ENCODE measurements around the gene SLC2A8. TPM values are rescaled to one million over a fixed set of nuclear protein-coding genes. Genes with fewer than 3 reads are reported as not detected.

Gene SLC2A8
- polyA plus RNA-seq, 1 donor (not counting 4 experiments of a cell fraction or from before 2014, with no cell fraction given), result 7.1 TPM

DNA sequence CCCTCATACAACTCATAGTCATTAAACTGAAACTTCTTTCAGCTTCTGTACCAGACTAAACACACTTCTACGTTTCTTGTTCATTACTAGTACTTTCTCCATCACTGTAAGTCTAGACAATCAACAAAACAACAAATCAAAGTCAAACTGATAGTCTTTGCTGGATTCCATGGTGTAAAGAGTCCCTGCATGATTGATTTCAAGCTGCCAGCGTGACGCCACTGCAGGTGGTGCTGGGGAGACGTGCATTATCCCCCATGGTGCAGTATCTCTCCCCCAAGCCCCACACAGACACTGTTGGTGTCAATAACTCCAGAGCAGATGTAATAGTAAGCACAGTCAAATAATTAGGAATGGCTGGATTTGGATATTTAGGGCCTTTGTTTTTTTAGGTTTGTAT is 10.7 kb upstream of the SLC2A8 start:
- FAIRE-seq (no peak), DNase-seq (ENCODE audit: low read depth, low spot score) (no peak)
- H2AFZ ChIP-seq (ENCODE audit: control insufficient read depth, low read length), result no peak overlapping the region
- H3K4me1 ChIP-seq (ENCODE audit: control insufficient read depth, extremely low read depth, insufficient read depth, low read length), result peaks cover 15% of the 10 kb centered on the region
- no peak overlapping the region for H3K27ac ChIP-seq (ENCODE audit: control insufficient read depth, insufficient read depth, low read length)
- H3K4me3 ChIP-seq (ENCODE audit: control insufficient read depth in 2 of 3, extremely low read depth in 1 of 3, insufficient read depth in 2 of 3, low read depth in 1 of 3, low read length in 3 of 3), result no peak overlapping the region
- H4K20me1 ChIP-seq (ENCODE audit: control insufficient read depth, extremely low read depth, insufficient read depth, low read length), result no peaks in the 10 kb centered on the region
- H3K4me2 ChIP-seq (ENCODE audit: control insufficient read depth, extremely low read depth, insufficient read depth, low read depth, low read length), result no peak overlapping the region
- dilution Hi-C loops (cut with MboI; ENCODE audit: extremely low pct_ligation_motif_present, low sequenced_read_pairs), result no loop called here
- no peaks in the 10 kb centered on the region for H3K79me2 ChIP-seq (ENCODE audit: control insufficient read depth, insufficient read depth, low read length)
- H3K9me1 ChIP-seq (ENCODE audit: control insufficient read depth, extremely low read depth, insufficient read depth, low read length), result no peaks in the 10 kb centered on the region
- no peaks in the 10 kb centered on the region for H3K27me3 ChIP-seq (ENCODE audit: control insufficient read depth, extremely low read depth, insufficient read depth, low read length)
- H3K9me3 ChIP-seq (ENCODE audit: control insufficient read depth, low read depth, low read length), result no peaks in the 10 kb centered on the region
- no peaks in the 10 kb centered on the region for H3K36me3 ChIP-seq (ENCODE audit: control insufficient read depth in 2 of 2, extremely low read depth in 1 of 2, insufficient read depth in 2 of 2, low read length in 2 of 2)
- no peak for TF ChIP-seq EZH2 (IDR thresholded peaks at IDR 0.05; ENCODE audit: low read length)
- TF ChIP-seq, protein P1, sequence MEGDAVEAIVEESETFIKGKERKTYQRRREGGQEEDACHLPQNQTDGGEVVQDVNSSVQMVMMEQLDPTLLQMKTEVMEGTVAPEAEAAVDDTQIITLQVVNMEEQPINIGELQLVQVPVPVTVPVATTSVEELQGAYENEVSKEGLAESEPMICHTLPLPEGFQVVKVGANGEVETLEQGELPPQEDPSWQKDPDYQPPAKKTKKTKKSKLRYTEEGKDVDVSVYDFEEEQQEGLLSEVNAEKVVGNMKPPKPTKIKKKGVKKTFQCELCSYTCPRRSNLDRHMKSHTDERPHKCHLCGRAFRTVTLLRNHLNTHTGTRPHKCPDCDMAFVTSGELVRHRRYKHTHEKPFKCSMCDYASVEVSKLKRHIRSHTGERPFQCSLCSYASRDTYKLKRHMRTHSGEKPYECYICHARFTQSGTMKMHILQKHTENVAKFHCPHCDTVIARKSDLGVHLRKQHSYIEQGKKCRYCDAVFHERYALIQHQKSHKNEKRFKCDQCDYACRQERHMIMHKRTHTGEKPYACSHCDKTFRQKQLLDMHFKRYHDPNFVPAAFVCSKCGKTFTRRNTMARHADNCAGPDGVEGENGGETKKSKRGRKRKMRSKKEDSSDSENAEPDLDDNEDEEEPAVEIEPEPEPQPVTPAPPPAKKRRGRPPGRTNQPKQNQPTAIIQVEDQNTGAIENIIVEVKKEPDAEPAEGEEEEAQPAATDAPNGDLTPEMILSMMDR (optimal IDR thresholded peaks at IDR 0.05 in 1 of 3, IDR thresholded peaks at IDR 0.05 in 1 of 3, conservative IDR thresholded peaks at IDR 0.05 in 1 of 3; ENCODE audit: extremely low read depth in 1 of 3, insufficient read depth in 2 of 3, low read length in 3 of 3), result no peak
- H3K9ac ChIP-seq (ENCODE audit: control insufficient read depth, extremely low read depth, insufficient read depth, low read length), result no peak overlapping the region

DNA sequence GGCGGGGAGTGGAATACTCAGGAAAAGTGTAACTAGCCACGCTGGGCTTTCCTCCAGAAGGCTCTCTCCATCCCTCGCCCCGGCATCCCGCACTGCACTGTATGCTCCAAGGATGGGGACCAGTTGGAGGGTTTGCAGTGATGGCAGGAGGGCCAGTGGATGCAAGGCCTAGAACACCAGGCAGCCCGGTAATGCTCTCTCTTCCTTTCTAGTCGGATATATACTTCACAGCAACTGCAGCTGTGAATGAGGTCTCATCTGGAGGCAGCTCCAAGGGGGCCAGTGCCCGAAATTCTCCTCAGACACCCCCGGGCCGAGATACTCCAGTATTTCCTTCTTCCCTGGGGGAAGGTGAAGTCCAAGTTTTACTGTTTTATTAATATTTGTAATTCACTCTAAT is 10.0 kb upstream of the SLC2A8 start:
- no peaks in the 10 kb centered on the region for H4K20me1 ChIP-seq (ENCODE audit: control insufficient read depth, extremely low read depth, insufficient read depth, low read length)
- H3K4me2 ChIP-seq (ENCODE audit: control insufficient read depth, extremely low read depth, insufficient read depth, low read depth, low read length), result no peak overlapping the region
- H2AFZ ChIP-seq (ENCODE audit: control insufficient read depth, low read length), result no peak overlapping the region
- no peaks in the 10 kb centered on the region for H3K79me2 ChIP-seq (ENCODE audit: control insufficient read depth, insufficient read depth, low read length)
- no peak overlapping the region for H3K9ac ChIP-seq (ENCODE audit: control insufficient read depth, extremely low read depth, insufficient read depth, low read length)
- dilution Hi-C loops (cut with MboI; ENCODE audit: extremely low pct_ligation_motif_present, low sequenced_read_pairs), result no loop called here
- no peak for TF ChIP-seq EZH2 (IDR thresholded peaks at IDR 0.05; ENCODE audit: low read length)
- TF ChIP-seq, protein P1 (optimal IDR thresholded peaks at IDR 0.05 in 1 of 3, IDR thresholded peaks at IDR 0.05 in 1 of 3, conservative IDR thresholded peaks at IDR 0.05 in 1 of 3; ENCODE audit: extremely low read depth in 1 of 3, insufficient read depth in 2 of 3, low read length in 3 of 3), result no peak
- no peaks in the 10 kb centered on the region for H3K9me3 ChIP-seq (ENCODE audit: control insufficient read depth, low read depth, low read length)
- H3K9me1 ChIP-seq (ENCODE audit: control insufficient read depth, extremely low read depth, insufficient read depth, low read length), result no peaks in the 10 kb centered on the region
- H3K27ac ChIP-seq (ENCODE audit: control insufficient read depth, insufficient read depth, low read length), result no peak overlapping the region
- no peak overlapping the region for H3K4me3 ChIP-seq (ENCODE audit: control insufficient read depth in 2 of 3, extremely low read depth in 1 of 3, insufficient read depth in 2 of 3, low read depth in 1 of 3, low read length in 3 of 3)
- no peak for DNase-seq (ENCODE audit: low read depth, low spot score)
- no peaks in the 10 kb centered on the region for H3K27me3 ChIP-seq (ENCODE audit: control insufficient read depth, extremely low read depth, insufficient read depth, low read length)
- no peak for FAIRE-seq
- peaks cover 15% of the 10 kb centered on the region for H3K4me1 ChIP-seq (ENCODE audit: control insufficient read depth, extremely low read depth, insufficient read depth, low read length)
- H3K36me3 ChIP-seq (ENCODE audit: control insufficient read depth in 2 of 2, extremely low read depth in 1 of 2, insufficient read depth in 2 of 2, low read length in 2 of 2), result no peaks in the 10 kb centered on the region
